Measurements from ENCODE around the gene LCMT1.
A peak's percentile ranks its signal among the peaks of the same experiment; 100 is the strongest.
"Not testable (repeated sequence)": the region's sequence is repeated elsewhere in the genome, so short reads cannot be mapped to it uniquely, and the experiment has no call there.

Gene LCMT1

GRCh38 chr16:25111403-25112166 is at the start of gene LCMT1:
Gene LCMT1, plus strand, starts transcription at chr16:25111742. Its CDS starts 142 bp downstream, at chr16:25111884.
- peak; percentile 84 for DNase-seq

GRCh38 chr16:25063102-25063501 is 48.4 kb upstream of the LCMT1 start:
- DNase-seq: no peak

GRCh38 chr16:25063865-25064264 is 47.7 kb upstream of the LCMT1 start:
- DNase-seq: no peak

GRCh38 chr16:25064281-25064680 is 47.3 kb upstream of the LCMT1 start:
- DNase-seq: not testable (repeated sequence)

GRCh38 chr16:25064937-25065336 is 46.6 kb upstream of the LCMT1 start:
- no peak for DNase-seq

- no peak for DNase-seq
Observed at GRCh38 chr16:25065899-25066298, 45.6 kb upstream of the LCMT1 start.

- no peak for DNase-seq
Observed at GRCh38 chr16:25066426-25066746, 45.2 kb upstream of the LCMT1 start.

GRCh38 chr16:25066747-25067631 is 44.6 kb upstream of the LCMT1 start:
- DNase-seq: peak; percentile 80

GRCh38 chr16:25073854-25074253 is 37.7 kb upstream of the LCMT1 start:
- DNase-seq: no peak

- no peak for DNase-seq
Observed at GRCh38 chr16:25078386-25078978, 33.1 kb upstream of the LCMT1 start.

- DNase-seq: no peak
Observed at GRCh38 chr16:25079637-25080378, 31.7 kb upstream of the LCMT1 start.

- DNase-seq: no peak
Observed at GRCh38 chr16:25080420-25081131, 31.0 kb upstream of the LCMT1 start.

GRCh38 chr16:25081702-25082101 is 29.8 kb upstream of the LCMT1 start:
- no peak for DNase-seq

GRCh38 chr16:25083065-25083464 is 28.5 kb upstream of the LCMT1 start:
- DNase-seq: no peak

GRCh38 chr16:25083701-25084100 is 27.8 kb upstream of the LCMT1 start:
- DNase-seq: no peak

- DNase-seq: no peak
Observed at GRCh38 chr16:25084797-25085196, 26.7 kb upstream of the LCMT1 start.

- no peak for DNase-seq
Observed at GRCh38 chr16:25087761-25088160, 23.8 kb upstream of the LCMT1 start.

GRCh38 chr16:25089351-25089750 is 22.2 kb upstream of the LCMT1 start:
- DNase-seq: no peak

- DNase-seq: no peak
Observed at GRCh38 chr16:25092441-25092840, 19.1 kb upstream of the LCMT1 start.

- no peak for DNase-seq
Observed at GRCh38 chr16:25093208-25094061, 18.1 kb upstream of the LCMT1 start.

GRCh38 chr16:25094596-25094995 is 16.9 kb upstream of the LCMT1 start:
- no peak for DNase-seq

Data from stimulated activated CD4-positive, alpha-beta T cell treated with anti-CD3 and anti-CD28 coated beads, Interleukin-12 subunit alpha, Interleukin-12 subunit beta, amount 100 ng/mL, for 4 hours (primary cell).